Calu3 (cell line): Measurements from ENCODE around the gene CRHR1. TPM values are rescaled to one million over a fixed set of nuclear protein-coding genes. Genes with fewer than 3 reads are reported as not detected.

Source experiments
- Bru-seq: library from RNA; stranded (reverse); fragments of 400-500 nt; gene quantifications from one replicate; lab custom pipeline; 2021; lab: Mats Ljungman, UMichigan
- BruChase-seq, 2 experiments: library from RNA; stranded (reverse); fragments of 400-500 nt; gene quantifications; one replicate each; lab custom pipeline; 2021; lab: Mats Ljungman, UMichigan
- BruUV-seq: library from RNA; stranded (reverse); fragments of 400-500 nt; replicated peaks from 2 replicates; lab custom pipeline; 2021; lab: Mats Ljungman, UMichigan
- CTCF ChIA-PET: fragments of 300-600 bp; sonication (Branson Sonifier 250); formaldehyde crosslinking; loops from one replicate; lab custom pipeline; 2022; ENCODE audit warnings: antibody characterized with exemption; lab: Charles Lee
- DNase-seq: peaks from one replicate; pipeline ENCODE4 v3.0.0; 2022
- H3K27ac Mint-ChIP-seq: one replicate; pipeline ENCODE4 v1.8.0; 2022; ENCODE audit warnings: mixed read lengths; ENCODE audit not compliant: unreplicated experiment
- H3K27me3 Mint-ChIP-seq: one replicate; pipeline ENCODE4 v1.8.0; 2022; ENCODE audit warnings: mixed read lengths; ENCODE audit not compliant: unreplicated experiment
- H3K36me3 Mint-ChIP-seq: one replicate; pipeline ENCODE4 v1.8.0; 2022; ENCODE audit warnings: mild to moderate bottlenecking, moderate library complexity, mixed read lengths; ENCODE audit not compliant: insufficient read depth, unreplicated experiment
- H3K4me1 Mint-ChIP-seq: one replicate; pipeline ENCODE4 v1.8.0; 2022; ENCODE audit warnings: mild to moderate bottlenecking, low read depth, mixed read lengths; ENCODE audit not compliant: unreplicated experiment
- H3K4me3 Mint-ChIP-seq: one replicate; pipeline ENCODE4 v1.8.0; 2022; ENCODE audit warnings: mild to moderate bottlenecking, low read depth, moderate library complexity, mixed read lengths; ENCODE audit not compliant: unreplicated experiment
- H3K9me3 Mint-ChIP-seq: one replicate; pipeline ENCODE4 v1.8.0; 2022; ENCODE audit warnings: low read depth, mixed read lengths; ENCODE audit not compliant: unreplicated experiment
- CTCF ChIP-seq: fragments of 200-600 bp; IDR thresholded peaks from one replicate; pipeline ENCODE4 v1.8.0; 2022; ENCODE audit warnings: antibody characterized with exemption; ENCODE audit not compliant: unreplicated experiment
- intact Hi-C: fragments of 100-400 bp; cut with micrococcal nuclease; formaldehyde crosslinking; loops from one replicate; pipeline ENCODE4 v1.10.0; 2022; ENCODE audit not compliant: unreplicated experiment
- long read RNA-seq: library from polyadenylated mRNA; stranded (forward); transcript quantifications from one replicate; pipeline ENCODE4 v2.0.0, GENCODE V29; 2022
- total RNA-seq: library from RNA; stranded (reverse); gene quantifications from 2 replicates; pipeline ENCODE4 v1.2.3, GENCODE V29; 2022

Gene CRHR1
- not detected in 2 replicates for total RNA-seq
- Bru-seq, nascent RNA, result not detected
- BruChase-seq, experiment 1, labeled RNA remaining after a 6-hour chase, result not detected
- percentile 23 among the genes with signal in this experiment for BruChase-seq, experiment 2, labeled RNA remaining after a 2-hour chase
- long read RNA-seq, result 0 reads

GRCh38 chr17:45784293-45784740 lies at the start of gene CRHR1:
TSS of gene CRHR1 (plus strand) at chr17:45784320. CDS start at chr17:45784545, 225 bp downstream.
- Mint-ChIP-seq H3K4me1 (no peaks in the 10 kb centered on the region), H3K27me3 (peaks cover 93% of the 10 kb centered on the region), H3K9me3 (no peaks in the 10 kb centered on the region), H3K27ac (no peak within 1 kb of the TSS), H3K36me3 (peaks cover 11% of the 10 kb centered on the region), H3K4me3 (peak within 1 kb of the TSS; percentile 63)
- no TSS peak for BruUV-seq
- intact Hi-C loops, result no loop called here
- CTCF ChIA-PET, result interaction anchor here (0.7 to 1.4 kb wide), 4 partner anchors 28 to 1474 kb away, joined by 3 to 4 read pairs (median 4); no protein-coding TSS in a partner anchor
- peak; percentile 25 for DNase-seq
- no peak for TF ChIP-seq CTCF

- intact Hi-C loops, result no loop called here
- TF ChIP-seq CTCF, result no peak
- H3K27me3 Mint-ChIP-seq, result peaks cover 85% of the 10 kb centered on the region
- CTCF ChIA-PET, result no interaction called here
- no peak overlapping the region for H3K4me3 Mint-ChIP-seq
- H3K27ac Mint-ChIP-seq, result no peak overlapping the region
- no peaks in the 10 kb centered on the region for H3K4me1 Mint-ChIP-seq
- no TSS peak for BruUV-seq
- peaks cover 10% of the 10 kb centered on the region for H3K9me3 Mint-ChIP-seq
- H3K36me3 Mint-ChIP-seq, result no peaks in the 10 kb centered on the region
- no peak for DNase-seq
These were observed 49.5 kb upstream of the CRHR1 start for GRCh38 chr17:45734598-45734997.

- Mint-ChIP-seq H3K9me3 (peaks cover 8% of the 10 kb centered on the region), H3K27ac (no peak overlapping the region), H3K4me1 (no peaks in the 10 kb centered on the region), H3K36me3 (no peaks in the 10 kb centered on the region), H3K27me3 (peaks cover 83% of the 10 kb centered on the region), H3K4me3 (no peak overlapping the region)
- intact Hi-C loops, result no loop called here
- TF ChIP-seq CTCF, result no peak
- CTCF ChIA-PET, result no interaction called here
- no peak for DNase-seq
- BruUV-seq, result no TSS peak
These were observed 48.6 kb upstream of the CRHR1 start for GRCh38 chr17:45735488-45735887.

- peaks cover 7% of the 10 kb centered on the region for H3K9me3 Mint-ChIP-seq
- peak; percentile 35 for DNase-seq
- no peak for TF ChIP-seq CTCF
- no peak overlapping the region for H3K27ac Mint-ChIP-seq
- no peaks in the 10 kb centered on the region for H3K4me1 Mint-ChIP-seq
- no peaks in the 10 kb centered on the region for H3K36me3 Mint-ChIP-seq
- no TSS peak for BruUV-seq
- intact Hi-C loops, result no loop called here
- H3K4me3 Mint-ChIP-seq, result no peak overlapping the region
- H3K27me3 Mint-ChIP-seq, result peaks cover 86% of the 10 kb centered on the region
- CTCF ChIA-PET, result no interaction called here
These were observed 44.3 kb upstream of the CRHR1 start for GRCh38 chr17:45739786-45740185.
